Measurements from ENCODE around the gene FOXQ1. TPM values are rescaled to one million over a fixed set of nuclear protein-coding genes. Genes with fewer than 3 reads are reported as not detected.

Gene FOXQ1, protein sequence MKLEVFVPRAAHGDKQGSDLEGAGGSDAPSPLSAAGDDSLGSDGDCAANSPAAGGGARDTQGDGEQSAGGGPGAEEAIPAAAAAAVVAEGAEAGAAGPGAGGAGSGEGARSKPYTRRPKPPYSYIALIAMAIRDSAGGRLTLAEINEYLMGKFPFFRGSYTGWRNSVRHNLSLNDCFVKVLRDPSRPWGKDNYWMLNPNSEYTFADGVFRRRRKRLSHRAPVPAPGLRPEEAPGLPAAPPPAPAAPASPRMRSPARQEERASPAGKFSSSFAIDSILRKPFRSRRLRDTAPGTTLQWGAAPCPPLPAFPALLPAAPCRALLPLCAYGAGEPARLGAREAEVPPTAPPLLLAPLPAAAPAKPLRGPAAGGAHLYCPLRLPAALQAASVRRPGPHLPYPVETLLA
- not detected in 2 replicates for total RNA-seq

GRCh38 chr6:1311400-1312202, at the start of gene FOXQ1:
Gene FOXQ1, plus strand, starts transcription at chr6:1312098. Its CDS starts 607 bp downstream, at chr6:1312705.

Other genes starting within 250 kb of the FOXQ1 start
- 0.28 and 0.58 TPM in 2 replicates for gene FOXF2, start 77.5 kb downstream of the FOXQ1 start, total RNA-seq